K562 (cell line): ENCODE measurements around the gene TCP10L. TPM values are rescaled to one million over a fixed set of nuclear protein-coding genes. Genes with fewer than 3 reads are reported as not detected.

ENCODE experiments used
- ELK3 ChIP-seq: fragments of 450-650 bp; formaldehyde crosslinking; IDR thresholded peaks from 2 replicates; pipeline ENCODE4 v1.4.0; 2020; ENCODE audit warnings: mild to moderate bottlenecking
- FOXJ2 ChIP-seq: fragments of 200-800 bp; sonication (Bioruptor generic); IDR thresholded peaks from 2 replicates; pipeline ENCODE4 v1.6.1; 2016; ENCODE audit warnings: missing genetic modification characterization, missing compliant biosample characterization
- GTF3C2 ChIP-seq: IDR thresholded peaks from 3 replicates; pipeline ENCODE4 v1.6.1; 2011; ENCODE audit warnings: borderline replicate concordance, mild to moderate bottlenecking, moderate library complexity; ENCODE audit not compliant: insufficient read length; ENCODE audit errors: extremely low read depth
- HDAC8 ChIP-seq: fragments of 450-650 bp; IDR thresholded peaks from 2 replicates; pipeline ENCODE4 v1.6.1; 2016; ENCODE audit warnings: mild to moderate bottlenecking, missing genetic modification characterization, moderate library complexity, missing compliant biosample characterization
- ID3 ChIP-seq, 2 experiments: fragments of 250-450 bp in 1 of 2; fragments of 450-650 bp in 1 of 2; sonication (Bioruptor Pico) in 1 of 2; IDR thresholded peaks; 2 replicates each; pipeline versions ENCODE4 v1.6.1 to v1.8.0; 2016 to 2021; ENCODE audit warnings: mild to moderate bottlenecking in 2 of 2, moderate library complexity in 2 of 2, missing compliant biosample characterization in 1 of 2, missing genetic modification characterization in 1 of 2
- NFXL1 ChIP-seq: fragments of 450-650 bp; formaldehyde crosslinking; IDR thresholded peaks from 2 replicates; pipeline ENCODE4 v1.4.0; 2021; ENCODE audit warnings: mild to moderate bottlenecking
- POLR3A ChIP-seq: IDR thresholded peaks from 2 replicates; pipeline ENCODE4 v1.6.1; 2011; ENCODE audit warnings: borderline replicate concordance, mild to moderate bottlenecking, moderate library complexity; ENCODE audit not compliant: insufficient read length, insufficient read depth; ENCODE audit errors: extremely low read depth
- TBP ChIP-seq: optimal IDR thresholded peaks from 2 replicates; pipeline ENCODE3; 2011; ENCODE audit warnings: low read depth, low read length, improper control_type of control experiment
- ZNF280A ChIP-seq: fragments of 450-650 bp; IDR thresholded peaks from 2 replicates; pipeline ENCODE4 v1.6.1; 2018; ENCODE audit warnings: mild to moderate bottlenecking, low read depth; ENCODE audit not compliant: partially characterized antibody
- ZNF518B ChIP-seq: fragments of 250-450 bp; sonication (Bioruptor Pico); IDR thresholded peaks from 2 replicates; pipeline ENCODE4 v1.5.0; 2021; ENCODE audit warnings: mild to moderate bottlenecking, moderate library complexity
- ZNF584 ChIP-seq: fragments of 200-800 bp; sonication (Bioruptor generic); IDR thresholded peaks from 2 replicates; pipeline ENCODE4 v1.6.1; 2016; ENCODE audit warnings: low read depth, mild to moderate bottlenecking, missing genetic modification characterization, missing compliant biosample characterization
- polyA plus RNA-seq, 8 experiments: library from polyadenylated mRNA; depleted of rRNA in 4 of 8; stranded (reverse) in 5 of 8; unstranded in 3 of 8; fragments of >200 nt; fragmentation: Nextera tagmentation in 2 of 8; fragmentation: Illumina TruSeq in 1 of 8; extraction: Ambion mirVana in 2 of 8; extraction: Trizol in 1 of 8; gene quantifications; 2 replicates each; pipeline versions ENCODE4 v1.2.1 to v1.2.3, GENCODE V29; 2011 to 2014; ENCODE audit warnings: inconsistent platforms in 1 of 8, missing spikeins in 1 of 8
- total RNA-seq, 7 experiments: library from RNA; depleted of rRNA in 6 of 7; stranded (reverse); fragments of >200 nt in 6 of 7; fragmentation: Illumina TruSeq in 2 of 7; extraction: Trizol in 2 of 7; gene quantifications; 2 replicates each; pipeline versions ENCODE4 v1.2.1 to v1.2.3, GENCODE V29; 2011 to 2021; ENCODE audit warnings: low replicate concordance in 1 of 7

Gene TCP10L
- total and polyA plus RNA-seq, 9 of the 15 experiments (the other 6 are each of a cell fraction or from before 2014, with no cell fraction given): 0.34 to 0.91 (median 0.56) TPM; not detected in 2

- TF ChIP-seq ZNF518B: no peak
- TF ChIP-seq NFXL1 (CRISPR knock-in tag): no peak
- no peak for TF ChIP-seq ZNF584 (CRISPR knock-in tag)
- TF ChIP-seq GTF3C2: peak; percentile 61
- peak; percentile 62 for TF ChIP-seq POLR3A
- no peak for TF ChIP-seq ZNF280A
- TF ChIP-seq ELK3 (CRISPR knock-in tag): no peak
- no peak for TF ChIP-seq FOXJ2 (tag)
- TF ChIP-seq TBP: peak; percentile 66
- TF ChIP-seq HDAC8 (tag): no peak
- no peak for TF ChIP-seq ID3 (CRISPR knock-in tag; IDR thresholded peaks at IDR 0.05)
- no peak for TF ChIP-seq ID3 (tag; IDR thresholded peaks at IDR 0.05)
Observed at GRCh38 chr21:32562915-32563314, 22.4 kb downstream of the TCP10L start (continued).
